Body of pancreas (tissue), 4 donors: Measurements from ENCODE around the gene GRHL3. TPM values are rescaled to one million over a fixed set of nuclear protein-coding genes. Genes with fewer than 3 reads are reported as not detected.

Experiments
- ATAC-seq: fragments of 150-250 bp; one replicate; pipeline ENCODE4 v1.9.1; 2016
- DNase-seq, 4 donors: peaks; one replicate each; pipeline ENCODE4 v3.0.0-alpha.2; 2019
- H3K27ac ChIP-seq, 4 donors: fragments of 200-600 bp; sonication (generic); 1 replicate in 3 of 4; 2 replicates in 1 of 4; pipeline versions ENCODE4 v1.5.1 to v1.6.1; 2016 to 2019; ENCODE audit warnings: mild to moderate bottlenecking in 1 of 4, mixed read lengths in 1 of 4, moderate library complexity in 1 of 4
- H3K27me3 ChIP-seq, 2 donors: fragments of 200-600 bp; sonication (generic); one replicate each; pipeline ENCODE4 v1.6.0; 2016; ENCODE audit warnings: mild to moderate bottlenecking in 1 of 2
- H3K36me3 ChIP-seq, 2 donors: fragments of 200-600 bp; sonication (generic); replicated peaks in 1 of 2; 2 replicates each; pipeline ENCODE4 v1.5.1; 2016; ENCODE audit warnings: low read depth in 2 of 2; ENCODE audit not compliant: insufficient read depth in 1 of 2
- H3K4me1 ChIP-seq: fragments of 200-600 bp; sonication (generic); one replicate; pipeline ENCODE4 v1.6.0; 2016
- H3K4me3 ChIP-seq, 2 donors: fragments of 200-600 bp; sonication (generic); 1 replicate in 1 of 2; 2 replicates in 1 of 2; pipeline ENCODE4 v1.5.1; 2016 to 2019
- H3K9me3 ChIP-seq, 3 donors: fragments of 200-600 bp; sonication (generic); 1 replicate in 2 of 3; 2 replicates in 1 of 3; pipeline ENCODE4 v1.5.1; 2016
- CTCF ChIP-seq, 7 experiments: fragments of 450-650 bp in 4 of 7; fragments of 200-600 bp in 3 of 7; sonication (generic) in 3 of 7; IDR thresholded peaks; one replicate each; pipeline ENCODE4 v1.5.1; 2016 to 2019; ENCODE audit warnings: antibody characterized with exemption in 7 of 7
- POLR2A ChIP-seq, 3 donors: fragments of 450-650 bp; IDR thresholded peaks; one replicate each; pipeline ENCODE4 v1.6.1; 2016; ENCODE audit warnings: antibody characterized with exemption in 3 of 3, mild to moderate bottlenecking in 2 of 3
- WGBS, 2 donors: methylation state at CpG; one replicate each; pipeline ENCODE4 v1.1.5; 2017; 5-methylcytosine and 5-hydroxymethylcytosine counted together
- intact Hi-C: fragments of 100-400 bp; cut with DNase I; formaldehyde crosslinking; loops from one replicate; pipeline ENCODE4 v1.15.1; 2023
- total RNA-seq, 2 donors: library from RNA; depleted of rRNA; stranded (reverse); fragments of >200 nt; gene quantifications; one replicate each; pipeline ENCODE4 v1.1.0, GENCODE V29; 2016

GRHL3 gene
- total RNA-seq, 2 donors from 2014 or later: not detected

GRCh38 chr1:24369801-24370200 is 50.6 kb downstream of the GRHL3 start:
- Histone ChIP-seq H3K9me3 (no peaks in the 10 kb centered on the region), H3K4me1 (no peaks in the 10 kb centered on the region), H3K36me3 (no peaks in the 10 kb centered on the region), H3K27me3 (no peaks in the 10 kb centered on the region), H3K27ac (no peak overlapping the region), H3K4me3 (no peak overlapping the region)
- no peak for ATAC-seq
- DNase-seq: no peak
- WGBS, 2 donors: 89% methylated on average over 4 of the region's 4 CpGs
- TF ChIP-seq POLR2A (IDR thresholded peaks at IDR 0.05) (no peak), CTCF (IDR thresholded peaks at IDR 0.05) (no peak)
- intact Hi-C loops: no loop called here

- TF ChIP-seq POLR2A (IDR thresholded peaks at IDR 0.05): no peak
- ATAC-seq (no peak), DNase-seq (no peak)
- no peak overlapping the region for H3K4me3 ChIP-seq
- H3K9me3 ChIP-seq: no peaks in the 10 kb centered on the region
- H3K27me3 ChIP-seq: no peaks in the 10 kb centered on the region
- H3K27ac ChIP-seq: no peak overlapping the region
- H3K4me1 ChIP-seq: no peaks in the 10 kb centered on the region
- intact Hi-C loops: no loop called here
- 83 to 88% methylated on average over 6 to 7 of the region's 7 CpGs for WGBS, 2 donors
- H3K36me3 ChIP-seq: no peaks in the 10 kb centered on the region
Observed at GRCh38 chr1:24373044-24373443, 53.9 kb downstream of the GRHL3 start.

- H3K4me3 ChIP-seq: no peak overlapping the region
- H3K4me1 ChIP-seq: no peaks in the 10 kb centered on the region
- no peak overlapping the region for H3K27ac ChIP-seq
- no peak for DNase-seq
- no peaks in the 10 kb centered on the region for H3K27me3 ChIP-seq
- TF ChIP-seq POLR2A (IDR thresholded peaks at IDR 0.05): no peak
- no peak for TF ChIP-seq CTCF (IDR thresholded peaks at IDR 0.05)
- intact Hi-C loops: no loop called here
- H3K36me3 ChIP-seq: peaks cover 0 to under 1% of the 10 kb centered on the region in 2 donors
- 79 to 86% methylated on average over 8 of the region's 8 CpGs for WGBS, 2 donors
- H3K9me3 ChIP-seq: no peaks in the 10 kb centered on the region
- no peak for ATAC-seq
Observed at GRCh38 chr1:24373710-24374109, 54.6 kb downstream of the GRHL3 start.

- Histone ChIP-seq H3K27me3 (no peaks in the 10 kb centered on the region), H3K27ac (no peak overlapping the region), H3K4me3 (no peak overlapping the region), H3K36me3 (peaks cover 0 to 3% of the 10 kb centered on the region in 2 donors), H3K4me1 (no peaks in the 10 kb centered on the region), H3K9me3 (no peaks in the 10 kb centered on the region)
- ATAC-seq: no peak
- WGBS, 2 donors: 76 to 79% methylated on average over 13 of the region's 13 CpGs
- no peak for DNase-seq
- intact Hi-C loops: no loop called here
- no peak for TF ChIP-seq POLR2A (IDR thresholded peaks at IDR 0.05)
- TF ChIP-seq CTCF (IDR thresholded peaks at IDR 0.05): no peak
Observed at GRCh38 chr1:24374891-24375786, 56.0 kb downstream of the GRHL3 start.

- no peak for DNase-seq
- intact Hi-C loops: loop anchor here (10.0 kb wide), 1 partner anchor 305 kb away; no protein-coding TSS in a partner anchor
Observed at GRCh38 chr1:24379733-24380315, 60.7 kb downstream of the GRHL3 start.

More at GRCh38 chr1:24379733-24380315, 60.7 kb downstream of the GRHL3 start:
- WGBS, 2 donors: 84 to 85% methylated on average over 8 of the region's 8 CpGs
- Histone ChIP-seq H3K4me3 (no peak overlapping the region), H3K9me3 (no peaks in the 10 kb centered on the region), H3K4me1 (no peaks in the 10 kb centered on the region), H3K36me3 (peaks cover 0 to 3% of the 10 kb centered on the region in 2 donors), H3K27ac (no peak overlapping the region), H3K27me3 (no peaks in the 10 kb centered on the region)
- TF ChIP-seq POLR2A (IDR thresholded peaks at IDR 0.05) (no peak), CTCF (IDR thresholded peaks at IDR 0.05) (no peak)
- no peak for ATAC-seq
